Measurements from ENCODE around the gene MTRFR. TPM values are rescaled to one million over a fixed set of nuclear protein-coding genes. Genes with fewer than 3 reads are reported as not detected.

Gene MTRFR
- total and polyA plus RNA-seq, 4 donors: 4.3 to 12.1 (median 10.0) TPM

- H3K9me3 ChIP-seq (ENCODE audit: control insufficient read depth, low read length): no peaks in the 10 kb centered on the region
- intact Hi-C loops (cut with DNase I): loop anchor here in 1 of 2 donors (10.0 kb wide), 1 partner anchor 62 kb away; no protein-coding TSS in a partner anchor
- no peaks in the 10 kb centered on the region for H3K27me3 ChIP-seq (ENCODE audit: control insufficient read depth in 1 of 2, insufficient read depth in 2 of 2, low read length in 1 of 2)
- H3K27ac ChIP-seq (ENCODE audit: low read depth in 1 of 2, low read length in 2 of 2): no peak overlapping the region
- ATAC-seq (ENCODE audit: low FRiP score) (no peak), DNase-seq (no peak)
- H3K36me3 ChIP-seq (ENCODE audit: control insufficient read depth in 1 of 2, insufficient read depth in 2 of 2, low read length in 1 of 2): peaks cover 6 to 13% of the 10 kb centered on the region in 2 donors
- 90 to 94% methylated on average over 9 of the region's 9 CpGs for WGBS, 2 donors
- no peaks in the 10 kb centered on the region for H3K4me1 ChIP-seq (ENCODE audit: control insufficient read depth in 1 of 2, insufficient read depth in 2 of 2, low read length in 2 of 2)
- no peak overlapping the region for H3K4me3 ChIP-seq (ENCODE audit: low read length in 2 of 2)
Observed at GRCh38 chr12:123293178-123293760, 60.0 kb downstream of the MTRFR start.

DNA sequence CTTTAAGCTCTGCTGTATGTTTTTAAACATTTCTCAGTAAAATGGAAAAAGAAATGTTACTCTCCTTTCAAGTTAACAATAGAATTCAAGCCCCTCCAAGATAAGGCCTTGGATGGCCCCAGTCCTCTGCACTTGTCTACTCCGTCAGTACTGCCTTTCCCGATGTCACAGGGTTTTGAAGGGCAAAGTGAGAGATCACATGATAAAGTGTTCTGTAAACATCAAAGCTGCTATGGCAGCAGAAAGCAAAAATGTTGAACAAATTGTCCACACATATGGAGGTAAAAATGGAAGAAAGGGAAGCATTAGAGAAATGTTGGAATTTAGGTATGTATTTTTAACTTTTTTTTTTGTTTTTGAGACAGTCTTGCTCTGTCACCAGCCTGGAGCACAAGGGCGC is 71.9 kb downstream of the MTRFR start:
- H3K27me3 ChIP-seq (ENCODE audit: control insufficient read depth in 1 of 2, insufficient read depth in 2 of 2, low read length in 1 of 2): no peaks in the 10 kb centered on the region
- H3K9me3 ChIP-seq (ENCODE audit: control insufficient read depth, low read length): no peaks in the 10 kb centered on the region
- H3K27ac ChIP-seq (ENCODE audit: low read depth in 1 of 2, low read length in 2 of 2): no peak overlapping the region
- intact Hi-C loops (cut with DNase I): no loop called here
- WGBS, 2 donors: 61 to 65% methylated on average over 3 of the region's 3 CpGs
- ATAC-seq (ENCODE audit: low FRiP score): no peak
- peaks cover 0 to 6% of the 10 kb centered on the region in 2 donors for H3K36me3 ChIP-seq (ENCODE audit: control insufficient read depth in 1 of 2, insufficient read depth in 2 of 2, low read length in 1 of 2)
- no peaks in the 10 kb centered on the region for H3K4me1 ChIP-seq (ENCODE audit: control insufficient read depth in 1 of 2, insufficient read depth in 2 of 2, low read length in 2 of 2)
- no peak overlapping the region for H3K4me3 ChIP-seq (ENCODE audit: low read length in 2 of 2)
- DNase-seq: no peak

- DNase-seq: no peak
- Histone ChIP-seq H3K4me3 (ENCODE audit: low read length in 2 of 2) (no peak overlapping the region), H3K27ac (ENCODE audit: low read depth in 1 of 2, low read length in 2 of 2) (no peak overlapping the region), H3K27me3 (ENCODE audit: control insufficient read depth in 1 of 2, insufficient read depth in 2 of 2, low read length in 1 of 2) (no peaks in the 10 kb centered on the region), H3K4me1 (ENCODE audit: control insufficient read depth in 1 of 2, insufficient read depth in 2 of 2, low read length in 2 of 2) (no peaks in the 10 kb centered on the region), H3K36me3 (ENCODE audit: control insufficient read depth in 1 of 2, insufficient read depth in 2 of 2, low read length in 1 of 2) (peaks cover 0 to 6% of the 10 kb centered on the region in 2 donors), H3K9me3 (ENCODE audit: control insufficient read depth, low read length) (no peaks in the 10 kb centered on the region)
- no peak for ATAC-seq (ENCODE audit: low FRiP score)
- 89 to 90% methylated on average over 3 of the region's 3 CpGs for WGBS, 2 donors
- intact Hi-C loops (cut with DNase I): no loop called here
Observed at GRCh38 chr12:123306200-123306599, 73.0 kb downstream of the MTRFR start.

Other genes starting within 250 kb of the MTRFR start
- 10 to 100 TPM; 18.1 to 32.4 TPM for gene PITPNM2, start 82.3 kb upstream of the MTRFR start, total RNA-seq
- 1 to 10 TPM; 1.1 to 5.3 TPM for gene PITPNM2, start 82.3 kb upstream of the MTRFR start, polyA plus RNA-seq
- gene MPHOSPH9, start 295 bp upstream of the MTRFR start, total RNA-seq: 10 to 100 TPM; 13.4 to 25.1 TPM
- 1 to 10 TPM; 2.0 to 5.2 TPM for gene MPHOSPH9, start 295 bp upstream of the MTRFR start, polyA plus RNA-seq
- 100 to 1,000 TPM; 111 TPM for gene CDK2AP1, start 38.4 kb downstream of the MTRFR start, total RNA-seq
- gene CDK2AP1, start 38.4 kb downstream of the MTRFR start, polyA plus RNA-seq: 100 to 1,000 TPM; 120 to 283 TPM
- 10 to 100 TPM; 25.6 to 28.6 TPM for gene SBNO1, start 131.4 kb downstream of the MTRFR start, total RNA-seq
- 1 to 10 TPM; 4.0 to 4.2 TPM for gene SBNO1, start 131.4 kb downstream of the MTRFR start, polyA plus RNA-seq
- 10 to 100 TPM; 51.9 to 55.9 TPM for gene KMT5A, start 150.7 kb downstream of the MTRFR start, total RNA-seq
- gene KMT5A, start 150.7 kb downstream of the MTRFR start, polyA plus RNA-seq: 10 to 100 TPM; 23.7 to 58.1 TPM
- gene RILPL2, start 203.2 kb downstream of the MTRFR start, total RNA-seq: 10 to 100 TPM; 12.6 to 13.7 TPM
- 10 to 100 TPM; 19.4 to 25.3 TPM for gene RILPL2, start 203.2 kb downstream of the MTRFR start, polyA plus RNA-seq
- gene SNRNP35, start 224.7 kb downstream of the MTRFR start, total RNA-seq: 10 to 100 TPM; 23.3 to 28.3 TPM
- 10 to 100 TPM; 35.7 to 72.7 TPM for gene SNRNP35, start 224.7 kb downstream of the MTRFR start, polyA plus RNA-seq